Calu3 (cell line): ENCODE measurements around the gene CREB3L1. TPM values are rescaled to one million over a fixed set of nuclear protein-coding genes. Genes with fewer than 3 reads are reported as not detected.

Experiments
- BruUV-seq: library from RNA; stranded (reverse); fragments of 400-500 nt; replicated peaks from 2 replicates; lab custom pipeline; 2021; lab: Mats Ljungman, UMichigan
- CTCF ChIA-PET: fragments of 300-600 bp; sonication (Branson Sonifier 250); formaldehyde crosslinking; loops from one replicate; lab custom pipeline; 2022; ENCODE audit warnings: antibody characterized with exemption; lab: Charles Lee
- DNase-seq: peaks from one replicate; pipeline ENCODE4 v3.0.0; 2022
- H3K27ac Mint-ChIP-seq: one replicate; pipeline ENCODE4 v1.8.0; 2022; ENCODE audit warnings: mixed read lengths; ENCODE audit not compliant: unreplicated experiment
- H3K27me3 Mint-ChIP-seq: one replicate; pipeline ENCODE4 v1.8.0; 2022; ENCODE audit warnings: mixed read lengths; ENCODE audit not compliant: unreplicated experiment
- H3K36me3 Mint-ChIP-seq: one replicate; pipeline ENCODE4 v1.8.0; 2022; ENCODE audit warnings: mild to moderate bottlenecking, moderate library complexity, mixed read lengths; ENCODE audit not compliant: insufficient read depth, unreplicated experiment
- H3K4me1 Mint-ChIP-seq: one replicate; pipeline ENCODE4 v1.8.0; 2022; ENCODE audit warnings: mild to moderate bottlenecking, low read depth, mixed read lengths; ENCODE audit not compliant: unreplicated experiment
- H3K4me3 Mint-ChIP-seq: one replicate; pipeline ENCODE4 v1.8.0; 2022; ENCODE audit warnings: mild to moderate bottlenecking, low read depth, moderate library complexity, mixed read lengths; ENCODE audit not compliant: unreplicated experiment
- H3K9me3 Mint-ChIP-seq: one replicate; pipeline ENCODE4 v1.8.0; 2022; ENCODE audit warnings: low read depth, mixed read lengths; ENCODE audit not compliant: unreplicated experiment
- intact Hi-C: fragments of 100-400 bp; cut with micrococcal nuclease; formaldehyde crosslinking; loops from one replicate; pipeline ENCODE4 v1.10.0; 2022; ENCODE audit not compliant: unreplicated experiment
- total RNA-seq: library from RNA; stranded (reverse); gene quantifications from 2 replicates; pipeline ENCODE4 v1.2.3, GENCODE V29; 2022
- TF ChIP-seq, protein P1 (sequence below): fragments of 200-600 bp; IDR thresholded peaks from one replicate; pipeline ENCODE4 v1.8.0; 2022; ENCODE audit warnings: antibody characterized with exemption; ENCODE audit not compliant: unreplicated experiment

Gene CREB3L1
- total RNA-seq, 1 experiment from 2014 or later: not detected

DNA sequence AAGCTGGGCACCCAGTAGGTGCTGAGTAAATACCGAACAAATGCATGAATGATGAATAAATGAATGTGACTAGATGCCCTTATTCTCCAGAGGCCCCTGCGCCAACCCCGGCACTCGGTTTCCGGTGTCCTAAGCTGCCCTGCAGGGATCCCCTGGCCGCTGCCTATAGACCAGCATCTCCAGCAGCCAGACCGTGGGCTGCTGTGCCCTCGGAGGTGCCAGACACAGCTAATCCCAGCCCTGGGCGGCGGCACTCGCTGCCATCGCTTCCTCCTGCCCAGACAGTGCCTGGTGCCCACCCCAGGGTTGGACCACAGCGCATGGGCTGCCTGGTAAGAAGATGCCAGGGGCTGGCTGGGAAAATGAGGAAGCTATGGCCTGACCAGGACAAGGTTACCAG lies 15.6 kb downstream of the CREB3L1 start:
- TF ChIP-seq, protein P1, sequence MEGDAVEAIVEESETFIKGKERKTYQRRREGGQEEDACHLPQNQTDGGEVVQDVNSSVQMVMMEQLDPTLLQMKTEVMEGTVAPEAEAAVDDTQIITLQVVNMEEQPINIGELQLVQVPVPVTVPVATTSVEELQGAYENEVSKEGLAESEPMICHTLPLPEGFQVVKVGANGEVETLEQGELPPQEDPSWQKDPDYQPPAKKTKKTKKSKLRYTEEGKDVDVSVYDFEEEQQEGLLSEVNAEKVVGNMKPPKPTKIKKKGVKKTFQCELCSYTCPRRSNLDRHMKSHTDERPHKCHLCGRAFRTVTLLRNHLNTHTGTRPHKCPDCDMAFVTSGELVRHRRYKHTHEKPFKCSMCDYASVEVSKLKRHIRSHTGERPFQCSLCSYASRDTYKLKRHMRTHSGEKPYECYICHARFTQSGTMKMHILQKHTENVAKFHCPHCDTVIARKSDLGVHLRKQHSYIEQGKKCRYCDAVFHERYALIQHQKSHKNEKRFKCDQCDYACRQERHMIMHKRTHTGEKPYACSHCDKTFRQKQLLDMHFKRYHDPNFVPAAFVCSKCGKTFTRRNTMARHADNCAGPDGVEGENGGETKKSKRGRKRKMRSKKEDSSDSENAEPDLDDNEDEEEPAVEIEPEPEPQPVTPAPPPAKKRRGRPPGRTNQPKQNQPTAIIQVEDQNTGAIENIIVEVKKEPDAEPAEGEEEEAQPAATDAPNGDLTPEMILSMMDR: no peak
- Mint-ChIP-seq H3K4me3 (no peak overlapping the region), H3K4me1 (no peaks in the 10 kb centered on the region), H3K27me3 (peaks cover 55% of the 10 kb centered on the region), H3K27ac (no peak overlapping the region), H3K36me3 (peaks cover 2% of the 10 kb centered on the region), H3K9me3 (no peaks in the 10 kb centered on the region)
- BruUV-seq: no TSS peak
- no peak for DNase-seq
- intact Hi-C loops: no loop called here
- CTCF ChIA-PET: interaction anchor here (0.6 to 1.0 kb wide), 2 partner anchors 9 to 17 kb away, joined by 3 read pairs; no protein-coding TSS in a partner anchor

DNA sequence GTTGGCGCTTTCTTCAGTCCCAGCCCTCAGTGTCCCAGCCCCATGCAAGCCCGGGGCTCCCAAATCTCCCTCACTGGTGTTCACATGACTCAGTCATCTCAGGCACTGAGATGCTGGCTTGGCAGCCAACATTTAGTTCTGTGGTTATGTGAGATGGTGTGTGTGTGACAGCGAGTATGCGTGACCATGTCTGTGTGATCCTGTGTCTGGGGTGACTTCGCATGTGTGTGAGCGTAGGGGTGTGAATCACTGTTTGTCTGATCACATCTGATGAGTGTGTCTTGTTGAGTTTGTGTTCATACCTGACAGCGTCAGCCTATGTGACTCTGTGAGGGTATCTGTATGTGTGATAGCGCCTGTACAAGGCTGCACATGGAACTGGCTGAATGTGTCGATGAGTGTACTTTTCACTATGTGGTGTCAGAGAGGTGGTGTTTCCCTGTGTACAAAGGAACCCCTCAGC lies 16.2 kb downstream of the CREB3L1 start:
- CTCF ChIA-PET: interaction anchor here (0.6 to 1.0 kb wide), 2 partner anchors 8 to 16 kb away, joined by 3 read pairs; no protein-coding TSS in a partner anchor
- BruUV-seq: no TSS peak
- peaks cover 55% of the 10 kb centered on the region for H3K27me3 Mint-ChIP-seq

DNA sequence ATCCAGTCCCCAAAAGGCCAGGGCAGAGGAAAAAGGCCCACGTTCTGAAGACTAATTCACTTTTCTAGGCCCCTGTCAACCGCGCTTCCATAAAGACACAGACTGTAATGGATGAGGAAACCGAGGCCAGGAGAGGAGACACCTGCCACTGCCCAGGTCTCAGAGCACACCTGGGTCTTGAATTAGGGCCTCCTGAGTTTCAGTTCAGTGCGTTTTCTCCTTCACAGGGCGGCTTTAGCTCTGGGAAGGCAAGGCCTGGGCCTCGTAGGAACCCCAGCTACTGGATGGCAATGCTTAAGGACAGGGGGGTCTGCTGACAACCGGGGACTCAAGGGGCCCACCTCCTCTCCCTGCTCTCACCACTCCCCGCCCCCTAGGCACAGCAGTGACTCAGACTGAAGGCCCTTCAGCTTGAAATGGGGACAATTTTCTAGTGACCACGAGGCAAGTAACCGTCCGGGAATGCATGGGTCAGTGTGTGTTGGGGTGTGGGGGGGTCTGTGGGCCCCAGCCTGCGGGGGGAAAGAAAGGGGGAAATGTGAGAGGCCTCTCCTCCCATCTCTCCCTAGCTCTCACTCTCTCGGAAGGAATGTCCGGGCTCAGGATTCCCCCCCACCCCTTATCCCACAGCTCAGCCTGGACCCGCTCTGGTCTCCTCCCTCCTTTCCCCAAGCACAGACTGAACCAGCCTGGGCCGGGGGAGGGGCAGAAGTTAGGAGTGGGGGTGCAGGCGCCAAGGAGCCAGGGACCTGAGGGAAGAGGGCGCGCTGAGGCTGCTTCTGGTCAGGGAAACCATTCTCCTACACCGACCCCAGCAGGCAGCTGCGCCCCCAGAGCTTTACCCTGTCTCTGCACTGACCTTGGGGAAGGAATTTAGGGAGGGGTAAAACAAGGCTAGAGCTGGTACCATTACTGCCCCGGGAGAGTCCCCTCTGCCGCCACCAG lies 17.2 kb downstream of the CREB3L1 start:
- CTCF ChIA-PET: interaction anchor here (0.7 to 0.9 kb wide), 2 partner anchors 10 to 94 kb away, joined by 3 to 6 read pairs; no protein-coding TSS in a partner anchor
- Mint-ChIP-seq H3K4me1 (peaks cover 13% of the 10 kb centered on the region), H3K36me3 (peaks cover 5% of the 10 kb centered on the region), H3K9me3 (no peaks in the 10 kb centered on the region), H3K4me3 (no peak overlapping the region), H3K27me3 (peaks cover 46% of the 10 kb centered on the region), H3K27ac (no peak overlapping the region)
- BruUV-seq: no TSS peak
- DNase-seq: no peak
- TF ChIP-seq, protein P1: no peak
- intact Hi-C loops: no loop called here

More for the DNA sequence above, 16.2 kb downstream of the CREB3L1 start:
- peaks cover 5% of the 10 kb centered on the region for H3K36me3 Mint-ChIP-seq
- DNase-seq: no peak
- no peaks in the 10 kb centered on the region for H3K9me3 Mint-ChIP-seq
- H3K27ac Mint-ChIP-seq: no peak overlapping the region
- intact Hi-C loops: no loop called here
- TF ChIP-seq, protein P1: no peak
- H3K4me1 Mint-ChIP-seq: peaks cover 3% of the 10 kb centered on the region
- no peak overlapping the region for H3K4me3 Mint-ChIP-seq

DNA sequence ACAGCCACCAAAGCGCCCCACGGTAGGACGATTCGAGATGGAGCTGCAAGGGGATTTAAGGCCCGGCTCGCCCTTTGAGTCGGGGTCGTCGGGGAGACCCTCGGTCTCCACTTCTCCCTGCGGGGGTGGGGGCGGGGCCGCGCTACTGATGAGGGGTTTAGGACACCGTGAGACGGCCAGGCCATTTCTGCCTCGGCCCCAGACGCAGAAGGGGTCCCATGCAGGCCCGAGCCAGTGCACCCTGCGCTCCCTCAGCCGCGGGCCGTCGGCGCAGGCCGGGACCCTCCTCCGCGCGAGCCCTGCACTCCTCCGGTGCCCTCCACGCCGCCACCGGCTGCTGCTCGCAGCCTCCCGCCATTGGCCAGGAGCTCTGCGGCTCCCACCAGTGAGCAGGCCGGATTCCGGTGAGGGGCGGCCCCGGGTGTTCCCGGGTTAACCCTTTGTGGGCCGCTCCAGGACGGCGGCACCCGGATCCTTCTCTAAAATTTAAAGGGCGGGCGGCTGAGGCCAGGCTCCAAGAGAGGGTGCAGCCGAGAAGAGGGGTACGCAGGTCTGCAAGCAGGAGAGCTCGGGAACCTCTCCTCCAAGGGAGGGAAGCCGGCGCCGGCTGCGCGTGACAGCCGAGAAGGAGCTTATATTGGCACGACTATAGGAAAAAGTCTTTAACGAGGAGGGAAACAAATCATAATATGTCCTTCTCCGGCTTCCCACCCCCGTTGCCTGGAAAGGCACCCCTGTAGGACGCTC lies 18.0 kb downstream of the CREB3L1 start:
- Mint-ChIP-seq H3K4me3 (no peak overlapping the region), H3K27me3 (peaks cover 37% of the 10 kb centered on the region), H3K9me3 (no peaks in the 10 kb centered on the region), H3K36me3 (peaks cover 5% of the 10 kb centered on the region), H3K27ac (no peak overlapping the region), H3K4me1 (peaks cover 15% of the 10 kb centered on the region)
- no peak for DNase-seq
- CTCF ChIA-PET: no interaction called here
- TF ChIP-seq, protein P1: no peak
- no TSS peak for BruUV-seq
- intact Hi-C loops: no loop called here
